GM18858 (cell line): ENCODE results near the gene NETO2.

Experiments
- ATAC-seq: cut with Tn5 transposase; IDR thresholded peaks from one replicate; pipeline ENCODE4 v1.9.1; 2021; ENCODE audit not compliant: unreplicated experiment

Gene NETO2

GRCh38 chr16:47047524-47048203 lies 96.1 kb downstream of the NETO2 start:
- ATAC-seq: no peak

GRCh38 chr16:47046726-47047523 lies 96.8 kb downstream of the NETO2 start:
- peak; percentile 54 for ATAC-seq

- ATAC-seq: no peak
Measured at GRCh38 chr16:47045459-47045858, 98.3 kb downstream of the NETO2 start.

- ATAC-seq: no peak
Measured at GRCh38 chr16:47045023-47045422, 98.7 kb downstream of the NETO2 start.

- no peak for ATAC-seq
Measured at GRCh38 chr16:47043970-47044684, 99.6 kb downstream of the NETO2 start.

GRCh38 chr16:47043200-47043599 lies 100.5 kb downstream of the NETO2 start:
- ATAC-seq: no peak

GRCh38 chr16:47037746-47038458 lies 105.8 kb downstream of the NETO2 start:
- ATAC-seq: peak; percentile 80

- peak; percentile 23 for ATAC-seq
Measured at GRCh38 chr16:47037396-47037745, 106.4 kb downstream of the NETO2 start.

- ATAC-seq: no peak
Measured at GRCh38 chr16:47036201-47036600, 107.5 kb downstream of the NETO2 start.

- ATAC-seq: no peak
Measured at GRCh38 chr16:47035436-47035835, 108.3 kb downstream of the NETO2 start.

GRCh38 chr16:47034455-47034854 lies 109.3 kb downstream of the NETO2 start:
- ATAC-seq: no peak

- ATAC-seq: no peak
Measured at GRCh38 chr16:47033176-47033575, 110.6 kb downstream of the NETO2 start.

GRCh38 chr16:47029724-47030123 lies 114.0 kb downstream of the NETO2 start:
- ATAC-seq: no peak

GRCh38 chr16:47028767-47029377 lies 114.9 kb downstream of the NETO2 start:
- no peak for ATAC-seq
